HG03066 (cell line): Measurements from ENCODE around the gene CDKN1C.
A peak's percentile ranks its signal among the peaks of the same experiment; 100 is the strongest.
"Not testable (repeated sequence)": the region's sequence is repeated elsewhere in the genome, so short reads cannot be mapped to it uniquely, and the experiment has no call there.

Experiments
- ATAC-seq: cut with Tn5 transposase; IDR thresholded peaks from one replicate; pipeline ENCODE4 v1.9.1; 2021; ENCODE audit warnings: low read depth; ENCODE audit not compliant: unreplicated experiment

The CDKN1C gene

DNA sequence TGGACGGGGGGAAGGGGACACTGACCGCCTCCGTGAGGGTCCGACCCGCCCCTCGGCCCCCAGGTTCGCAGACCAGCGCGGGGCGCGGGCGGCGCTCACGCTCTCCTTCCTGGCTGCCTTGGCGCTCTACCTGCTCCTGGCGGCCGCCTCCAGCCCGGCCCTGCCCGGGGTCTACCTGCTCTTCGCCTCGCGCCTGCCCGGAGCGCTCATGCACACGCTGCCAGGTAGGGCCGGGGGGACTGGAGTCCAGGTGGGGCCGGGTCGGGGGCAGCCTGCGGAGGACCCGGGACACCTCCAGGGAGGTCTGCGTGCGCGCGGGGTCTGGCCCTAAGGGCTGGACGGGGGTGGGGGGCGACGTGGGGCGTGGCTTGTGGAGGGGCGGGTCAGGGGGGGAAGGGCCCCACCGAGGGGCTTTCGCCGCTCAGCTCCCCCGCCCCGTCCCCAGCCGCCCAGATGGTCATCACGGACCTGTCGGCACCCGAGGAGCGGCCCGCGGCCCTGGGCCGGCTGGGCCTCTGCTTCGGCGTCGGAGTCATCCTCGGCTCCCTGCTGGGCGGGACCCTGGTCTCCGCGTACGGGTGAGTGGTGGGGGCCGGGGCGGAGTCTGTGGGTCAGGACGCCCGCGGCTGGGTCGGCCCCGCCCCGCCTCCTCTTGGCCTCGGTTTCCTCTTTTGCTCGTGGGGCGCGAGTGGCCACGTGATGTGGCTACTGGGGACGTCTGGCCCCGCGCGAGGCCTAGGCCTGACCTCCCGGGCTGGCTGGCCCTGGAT lies 23.7 kb upstream of the CDKN1C start:
- no peak for ATAC-seq

- ATAC-seq, result no peak
Measured at GRCh38 chr11:2908130-2908529, 22.6 kb upstream of the CDKN1C start.

DNA sequence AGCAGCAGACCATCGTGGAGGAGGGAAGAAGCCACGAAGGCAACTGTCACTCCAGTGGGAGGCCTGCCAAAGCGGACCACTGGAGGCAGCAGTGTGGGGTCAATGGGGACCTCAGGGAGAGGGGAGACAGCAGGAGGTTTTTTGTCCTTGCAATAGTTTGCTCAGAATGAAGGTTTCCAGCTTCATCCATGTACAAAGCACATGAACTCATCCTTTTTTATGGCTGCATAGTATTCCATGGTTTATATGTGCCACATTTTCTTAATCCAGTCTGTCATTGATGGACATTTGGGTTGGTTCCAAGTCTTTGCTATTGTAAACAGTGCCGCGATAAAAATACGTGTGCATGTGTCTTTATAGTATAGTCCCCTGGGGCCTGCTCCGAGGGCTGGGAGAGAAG lies 19.7 kb upstream of the CDKN1C start:
- not testable (repeated sequence) for ATAC-seq

- ATAC-seq, result no peak
Measured at GRCh38 chr11:2904153-2905052, 18.8 kb upstream of the CDKN1C start.

DNA sequence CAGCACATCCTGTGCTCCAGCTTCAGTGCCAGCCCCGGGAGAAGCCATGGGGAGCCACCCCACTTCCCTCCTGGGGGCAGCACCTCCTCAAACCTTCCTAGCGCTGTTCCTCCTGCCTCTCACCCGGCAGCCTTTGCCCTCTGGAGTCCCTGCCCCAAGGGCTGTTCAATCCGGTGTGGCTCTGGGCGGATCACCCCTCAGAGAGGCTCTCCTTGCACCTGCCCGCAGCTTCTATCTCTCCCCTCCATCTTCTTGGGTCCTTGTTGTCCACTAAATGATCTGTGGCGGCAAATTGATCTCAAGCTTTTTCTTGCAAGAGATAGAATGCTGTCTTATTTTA lies 18.1 kb upstream of the CDKN1C start:
- no peak for ATAC-seq

GRCh38 chr11:2902784-2903671 lies 17.5 kb upstream of the CDKN1C start:
- no peak for ATAC-seq

DNA sequence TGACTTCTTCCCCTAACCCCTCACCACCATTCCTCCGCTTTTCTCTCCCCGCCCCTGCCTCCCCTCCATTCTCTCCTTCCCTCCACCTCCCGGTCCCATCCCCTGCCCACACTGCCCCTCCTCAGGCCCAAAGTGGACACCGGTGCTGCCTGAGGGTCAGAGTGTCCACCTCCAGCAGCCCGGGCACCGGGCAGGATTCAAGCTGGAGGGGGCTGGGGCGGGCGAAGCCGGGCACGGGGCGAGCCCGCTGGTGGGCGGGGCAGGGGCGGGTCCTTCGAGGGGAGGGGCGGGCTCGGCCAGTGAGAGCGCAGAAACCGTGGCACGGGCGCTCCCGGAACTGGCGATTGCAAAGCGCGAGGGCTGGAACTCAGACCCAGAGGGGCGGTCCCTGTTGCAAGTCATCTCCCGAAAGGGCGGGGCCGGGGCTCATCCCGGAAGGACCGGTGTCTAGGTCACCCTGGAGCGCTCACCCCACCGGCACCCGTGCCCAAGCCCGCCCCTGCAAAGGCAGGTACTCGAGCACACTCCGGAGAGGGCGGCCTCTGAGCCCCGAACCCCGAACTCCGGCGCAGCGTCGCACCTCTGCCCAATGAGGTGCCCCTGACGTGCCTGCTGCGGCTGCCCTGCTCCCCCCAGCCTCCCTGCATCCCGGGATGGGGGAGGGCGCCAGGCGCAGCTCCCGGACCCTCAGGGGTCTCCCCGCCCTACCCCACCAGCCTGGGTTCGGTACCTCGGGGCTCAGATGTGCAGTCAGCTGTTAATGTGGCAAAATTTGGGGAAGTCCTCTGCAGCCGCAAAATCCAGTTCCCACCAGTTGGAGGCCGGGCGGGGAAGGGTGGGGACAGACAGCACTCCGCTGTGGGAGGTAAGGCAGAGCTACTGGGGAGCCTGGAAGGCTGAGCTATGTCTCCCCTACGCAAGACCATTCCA lies 16.5 kb upstream of the CDKN1C start:
- peak; percentile 98 for ATAC-seq

GRCh38 chr11:2901196-2901796 lies 15.7 kb upstream of the CDKN1C start:
- ATAC-seq, result no peak

DNA sequence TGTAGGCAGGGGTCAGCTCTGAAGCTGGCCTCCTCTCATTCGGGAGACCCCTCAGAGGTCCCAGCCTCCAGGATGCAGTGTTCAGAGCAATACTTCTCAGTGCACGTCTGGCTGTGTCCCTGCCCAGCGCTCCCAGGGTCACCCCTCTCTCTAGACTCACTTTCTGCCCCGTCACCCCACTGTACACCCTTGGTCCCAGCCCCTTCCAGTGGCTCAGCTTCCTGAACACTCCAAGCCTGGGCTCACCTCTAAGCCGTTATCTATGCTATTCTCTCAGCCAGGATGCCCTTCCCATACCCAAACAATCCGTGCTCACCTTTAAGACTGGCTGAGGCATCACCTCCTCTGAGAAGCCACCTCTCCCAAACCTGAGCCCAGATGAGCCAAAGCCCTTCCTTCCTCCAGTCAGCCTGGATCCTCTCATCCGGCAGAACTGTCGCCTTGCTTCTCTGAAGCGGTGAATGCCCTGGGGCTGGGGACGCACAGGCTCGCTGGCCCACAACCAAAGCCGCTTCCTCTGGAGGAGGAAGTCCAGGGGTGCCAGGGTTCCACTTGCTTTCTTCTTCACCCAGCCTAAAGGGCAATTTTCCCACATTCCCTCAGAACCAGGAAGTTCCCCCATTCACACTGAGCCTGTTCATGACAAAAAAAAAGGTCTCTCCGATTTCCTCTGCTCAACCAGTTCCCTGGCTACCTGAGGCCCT lies 13.7 kb upstream of the CDKN1C start:
- no peak for ATAC-seq

- ATAC-seq, result no peak
Measured at GRCh38 chr11:2898366-2899079, 12.9 kb upstream of the CDKN1C start.

DNA sequence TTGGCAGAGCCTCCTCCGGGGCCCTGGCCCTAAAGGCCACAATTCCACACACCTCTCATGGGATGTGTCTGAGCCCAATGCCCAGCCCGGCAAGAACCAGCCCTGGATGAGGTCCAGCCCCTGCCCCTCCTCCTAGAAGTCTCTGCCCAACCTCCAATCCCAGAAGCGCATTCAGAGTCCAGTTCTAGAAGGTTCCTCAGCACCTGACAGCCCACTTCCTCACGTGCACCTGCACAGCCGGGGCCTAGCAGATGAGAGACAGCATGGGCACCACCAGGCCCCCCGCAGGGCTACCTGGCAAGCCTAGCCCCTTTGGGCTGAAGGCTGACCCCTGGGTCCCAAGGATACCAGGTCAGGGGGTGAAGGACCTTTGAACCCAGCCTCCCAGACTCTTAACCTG lies 11.5 kb upstream of the CDKN1C start:
- ATAC-seq, result no peak

GRCh38 chr11:2896047-2896446 lies 10.5 kb upstream of the CDKN1C start:
- no peak for ATAC-seq

GRCh38 chr11:2893935-2894334 lies 8.4 kb upstream of the CDKN1C start:
- no peak for ATAC-seq

GRCh38 chr11:2892967-2893528 lies 7.5 kb upstream of the CDKN1C start:
- no peak for ATAC-seq

DNA sequence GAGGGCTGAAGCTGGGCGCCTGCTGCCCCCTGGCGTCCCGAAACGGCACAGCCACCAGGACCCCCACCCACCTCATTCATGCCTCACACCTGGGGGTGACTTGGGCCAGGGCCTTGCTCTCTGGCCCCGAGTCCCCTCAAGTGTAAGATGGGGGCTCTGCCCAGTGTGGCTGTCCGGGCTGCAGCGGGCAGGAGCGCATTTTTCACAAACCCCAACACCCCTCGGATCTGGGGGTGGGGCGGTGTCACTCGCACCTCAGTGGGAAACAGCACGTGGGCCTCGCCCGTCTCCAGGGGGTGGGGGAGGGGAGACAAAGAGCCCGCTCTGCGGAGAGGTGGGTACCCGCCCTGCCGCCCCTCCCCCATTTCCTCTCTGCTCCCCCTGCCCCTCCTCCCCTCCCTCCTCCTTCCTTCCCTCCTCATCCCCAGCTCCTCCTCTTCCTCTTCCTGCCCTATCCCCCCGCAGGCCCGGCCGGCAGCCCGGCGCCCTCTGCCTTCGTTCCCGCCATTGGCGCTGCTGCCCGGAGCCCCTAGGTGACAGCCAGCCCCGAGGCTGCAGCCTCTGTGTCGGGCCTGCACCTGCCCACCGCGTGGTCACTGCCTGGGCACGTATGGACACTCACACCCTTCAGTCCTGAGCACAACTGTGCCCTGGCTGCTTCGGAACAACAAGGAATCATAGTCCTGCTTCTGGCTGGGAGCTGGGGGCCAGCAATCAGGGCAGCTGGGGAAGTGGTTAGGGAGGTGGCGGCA lies 6.8 kb upstream of the CDKN1C start:
- ATAC-seq, result no peak

DNA sequence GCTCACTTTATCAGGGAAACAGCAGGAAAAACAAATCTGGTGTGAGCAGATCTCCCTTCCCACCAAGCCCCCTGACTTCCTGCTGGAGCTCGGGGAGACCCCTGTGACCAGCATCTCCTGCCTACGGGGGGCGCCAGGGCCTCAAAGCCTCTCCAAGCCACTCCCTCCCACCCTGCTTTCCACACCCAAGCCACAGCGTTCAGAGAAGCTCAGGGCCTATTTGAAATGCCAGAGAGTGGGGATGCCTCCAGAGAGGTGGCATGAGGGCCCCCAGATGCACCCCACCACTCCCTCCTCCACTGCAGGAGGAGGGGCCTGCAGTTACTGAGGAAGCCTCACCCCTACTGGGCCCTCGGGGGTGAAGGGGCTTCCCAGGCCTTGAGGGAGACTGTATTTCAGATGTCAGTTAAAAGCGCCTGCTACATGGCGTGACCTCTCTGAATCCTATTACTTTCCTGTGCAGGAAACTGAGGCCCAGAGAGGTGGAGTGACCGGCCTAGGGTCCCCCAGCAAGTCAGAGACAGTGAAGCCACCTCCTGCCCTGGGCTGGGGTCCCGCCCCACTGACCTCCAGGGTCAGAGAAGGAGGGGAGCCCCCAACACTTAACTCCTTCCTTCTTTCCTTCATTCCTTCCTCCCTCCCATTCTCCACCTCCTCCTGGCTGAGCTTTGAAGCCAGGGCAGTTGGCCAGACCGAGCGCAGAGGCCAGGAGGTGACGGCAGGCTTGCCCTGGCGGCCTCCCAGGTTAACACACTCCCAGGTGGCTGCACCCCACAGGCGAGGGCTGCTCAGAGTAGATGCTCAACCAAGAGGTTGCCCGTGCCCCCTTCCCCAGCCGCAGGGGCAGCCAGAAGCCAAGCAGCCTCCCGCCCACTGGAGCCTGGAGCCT lies 6.0 kb upstream of the CDKN1C start:
- no peak for ATAC-seq
